GM19463 (cell line): ENCODE results near the gene CD40.

Source experiments
- ATAC-seq: cut with Tn5 transposase; IDR thresholded peaks from one replicate; pipeline ENCODE4 v1.9.1; 2021; ENCODE audit warnings: mild to moderate bottlenecking, moderate library complexity; ENCODE audit not compliant: unreplicated experiment

Gene CD40

GRCh38 chr20:46121184-46121930 lies 3.2 kb downstream of the CD40 start:
- ATAC-seq = no peak

GRCh38 chr20:46122071-46122470 lies 4.0 kb downstream of the CD40 start:
- no peak for ATAC-seq

- no peak for ATAC-seq
Observed at GRCh38 chr20:46122516-46123481, 4.7 kb downstream of the CD40 start.

GRCh38 chr20:46123482-46124245 lies 5.5 kb downstream of the CD40 start:
- ATAC-seq = no peak

- no peak for ATAC-seq
Observed at GRCh38 chr20:46126440-46127056, 8.4 kb downstream of the CD40 start.

GRCh38 chr20:46127396-46128010 lies 9.4 kb downstream of the CD40 start:
- no peak for ATAC-seq

- ATAC-seq = no peak
Observed at GRCh38 chr20:46128310-46129151, 10.4 kb downstream of the CD40 start.

- no peak for ATAC-seq
Observed at GRCh38 chr20:46129955-46130481, 11.9 kb downstream of the CD40 start.

- ATAC-seq = no peak
Observed at GRCh38 chr20:46130534-46130933, 12.4 kb downstream of the CD40 start.

- ATAC-seq = no peak
Observed at GRCh38 chr20:46131396-46131795, 13.3 kb downstream of the CD40 start.

- peak; percentile 53 for ATAC-seq
Observed at GRCh38 chr20:46132705-46133120, 14.6 kb downstream of the CD40 start.

GRCh38 chr20:46133886-46134654 lies 16.0 kb downstream of the CD40 start:
- ATAC-seq = no peak

- ATAC-seq = no peak
Observed at GRCh38 chr20:46134716-46135115, 16.6 kb downstream of the CD40 start.

- ATAC-seq = no peak
Observed at GRCh38 chr20:46135856-46136633, 17.9 kb downstream of the CD40 start.

GRCh38 chr20:46137816-46138215 lies 19.7 kb downstream of the CD40 start:
- no peak for ATAC-seq

- ATAC-seq = no peak
Observed at GRCh38 chr20:46139266-46139889, 21.3 kb downstream of the CD40 start.

GRCh38 chr20:46139908-46140482 lies 21.9 kb downstream of the CD40 start:
- no peak for ATAC-seq
